ENCODE measurements around the gene XRCC3. TPM values are rescaled to one million over a fixed set of nuclear protein-coding genes. Genes with fewer than 3 reads are reported as not detected.

Gene XRCC3
- total RNA-seq, 1 experiment from 2014 or later = 46.7 TPM

Other genes starting within 250 kb of the XRCC3 start
- 529 to 555 TPM (median 531 TPM) in 3 replicates for gene CKB, start 192.6 kb downstream of the XRCC3 start, total RNA-seq (2021)
- 11.8 to 15.5 TPM (median 12.3 TPM) in 3 replicates for gene TRMT61A, start 186.3 kb downstream of the XRCC3 start, total RNA-seq (2021)
- 23.9 to 29.2 TPM (median 24.8 TPM) in 3 replicates for gene BAG5, start 152.8 kb downstream of the XRCC3 start, total RNA-seq (2021)
- gene COA8, start 152.5 kb downstream of the XRCC3 start, total RNA-seq (2021) = 34.7 to 36.7 TPM (median 36.4 TPM) in 3 replicates
- gene KLC1, start 86.2 kb downstream of the XRCC3 start, total RNA-seq (2021) = 134 to 171 TPM (median 147 TPM) in 3 replicates
- 59.7 to 69.2 TPM (median 65.1 TPM) in 3 replicates for gene ZFYVE21, start 359 bp upstream of the XRCC3 start, total RNA-seq (2021)
- 9.3 to 10.3 TPM (median 10.0 TPM) in 3 replicates for gene PPP1R13B, start 132.1 kb upstream of the XRCC3 start, total RNA-seq (2021)
- gene TDRD9, start 213.0 kb upstream of the XRCC3 start, total RNA-seq (2021) = 0.05 to 0.17 TPM in 2 of 3 replicates, not detected in the other
- not detected in 3 replicates for gene RD3L, start 227.1 kb upstream of the XRCC3 start, total RNA-seq (2021)

Data from WTC11 (cell line).